Prostate gland (tissue), 2 donors: ENCODE results near the gene NPR3.

Experiments used
- POLR2A ChIP-seq: fragments of 450-650 bp; IDR thresholded peaks from one replicate; pipeline ENCODE4 v1.6.1; 2016; ENCODE audit warnings: antibody characterized with exemption, mild to moderate bottlenecking
- POLR2AphosphoS5 ChIP-seq: sonication (generic); formaldehyde crosslinking; IDR thresholded peaks from one replicate; pipeline ENCODE4 v1.6.1; 2017; ENCODE audit warnings: antibody characterized with exemption
- TF ChIP-seq, protein P1 (sequence below), 4 experiments: fragments of 200-600 bp in 2 of 4; fragments of 450-650 bp in 2 of 4; sonication (generic) in 2 of 4; IDR thresholded peaks; 1 replicate in 3 of 4; 2 replicates in 1 of 4; pipeline ENCODE4 v1.5.1; 2016 to 2019; ENCODE audit warnings: antibody characterized with exemption in 4 of 4, mild to moderate bottlenecking in 2 of 4, moderate library complexity in 2 of 4

GRCh38 chr5:32786311-32786710 lies 75.2 kb downstream of the NPR3 start:
- TF ChIP-seq, protein P1, sequence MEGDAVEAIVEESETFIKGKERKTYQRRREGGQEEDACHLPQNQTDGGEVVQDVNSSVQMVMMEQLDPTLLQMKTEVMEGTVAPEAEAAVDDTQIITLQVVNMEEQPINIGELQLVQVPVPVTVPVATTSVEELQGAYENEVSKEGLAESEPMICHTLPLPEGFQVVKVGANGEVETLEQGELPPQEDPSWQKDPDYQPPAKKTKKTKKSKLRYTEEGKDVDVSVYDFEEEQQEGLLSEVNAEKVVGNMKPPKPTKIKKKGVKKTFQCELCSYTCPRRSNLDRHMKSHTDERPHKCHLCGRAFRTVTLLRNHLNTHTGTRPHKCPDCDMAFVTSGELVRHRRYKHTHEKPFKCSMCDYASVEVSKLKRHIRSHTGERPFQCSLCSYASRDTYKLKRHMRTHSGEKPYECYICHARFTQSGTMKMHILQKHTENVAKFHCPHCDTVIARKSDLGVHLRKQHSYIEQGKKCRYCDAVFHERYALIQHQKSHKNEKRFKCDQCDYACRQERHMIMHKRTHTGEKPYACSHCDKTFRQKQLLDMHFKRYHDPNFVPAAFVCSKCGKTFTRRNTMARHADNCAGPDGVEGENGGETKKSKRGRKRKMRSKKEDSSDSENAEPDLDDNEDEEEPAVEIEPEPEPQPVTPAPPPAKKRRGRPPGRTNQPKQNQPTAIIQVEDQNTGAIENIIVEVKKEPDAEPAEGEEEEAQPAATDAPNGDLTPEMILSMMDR (IDR thresholded peaks at IDR 0.05), result no peak
- no peak for TF ChIP-seq POLR2A
- TF ChIP-seq POLR2AphosphoS5, result no peak
